ENCODE data around the gene DOCK4. TPM values are rescaled to one million over a fixed set of nuclear protein-coding genes. Genes with fewer than 3 reads are reported as not detected.

DOCK4 gene
- total and polyA plus RNA-seq, 4 donors: 40.3 to 95.0 (median 56.4) TPM

DNA sequence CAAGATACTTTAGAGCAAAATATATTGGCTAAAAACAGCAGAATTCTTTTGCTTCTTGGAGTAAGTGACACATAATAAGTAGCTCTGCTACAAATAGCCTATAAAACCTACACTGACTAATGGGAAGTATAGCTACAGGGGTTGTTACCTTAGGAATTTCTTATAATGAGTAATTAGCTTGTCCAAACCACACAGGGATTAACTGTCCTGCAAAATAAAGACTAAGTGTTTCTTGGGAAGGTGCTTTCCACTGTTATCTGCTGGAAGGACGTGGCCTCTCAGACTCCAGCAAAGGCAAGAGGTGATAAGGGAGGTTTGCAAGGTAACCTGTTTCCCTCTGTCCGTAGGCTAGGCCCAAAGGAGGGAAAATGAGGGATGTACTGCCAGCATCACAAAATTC, 302.4 kb downstream of the DOCK4 start:
- Histone ChIP-seq H3K4me1 (ENCODE audit: control insufficient read depth, insufficient read depth, low read length) (no peaks in the 10 kb centered on the region), H3K27me3 (ENCODE audit: control insufficient read depth, insufficient read depth, low read length) (no peaks in the 10 kb centered on the region), H3K36me3 (ENCODE audit: control insufficient read depth, insufficient read depth, low read length) (peaks cover 5% of the 10 kb centered on the region), H3K4me3 (ENCODE audit: low read depth, low read length) (no peak overlapping the region), H3K27ac (ENCODE audit: low read depth, low read length) (no peak overlapping the region), H3K9me3 (ENCODE audit: control insufficient read depth, insufficient read depth, low read length) (no peaks in the 10 kb centered on the region)
- WGBS (ENCODE audit: insufficient coverage): 95% methylated on average over 2 of the region's 2 CpGs
- DNase-seq (ENCODE audit: low read depth in 4 of 6, low spot score in 6 of 6): no peak

DNA sequence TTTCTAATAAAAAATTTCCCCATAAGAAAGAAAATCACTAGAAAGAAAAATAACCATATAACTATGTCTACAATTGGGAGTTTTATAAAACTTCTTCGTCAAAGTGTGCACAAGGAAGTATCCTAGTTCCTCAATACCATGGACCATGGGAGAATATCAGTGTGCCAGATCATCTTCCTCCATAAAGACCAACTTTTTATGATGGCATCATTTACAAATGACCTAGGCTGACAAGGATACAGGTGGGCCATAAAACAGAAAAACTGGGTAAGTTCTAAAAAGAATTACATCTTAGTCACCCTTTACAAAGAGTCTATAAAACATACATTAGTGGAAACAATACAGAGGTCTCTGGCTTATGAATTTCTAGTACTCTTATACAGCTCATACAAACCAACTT, 303.2 kb downstream of the DOCK4 start:
- WGBS (ENCODE audit: insufficient coverage): no CpG with 5 or more reads among the region's 1 CpG
- Histone ChIP-seq H3K36me3 (ENCODE audit: control insufficient read depth, insufficient read depth, low read length) (peaks cover 5% of the 10 kb centered on the region), H3K27ac (ENCODE audit: low read depth, low read length) (no peak overlapping the region), H3K27me3 (ENCODE audit: control insufficient read depth, insufficient read depth, low read length) (no peaks in the 10 kb centered on the region), H3K4me1 (ENCODE audit: control insufficient read depth, insufficient read depth, low read length) (no peaks in the 10 kb centered on the region), H3K4me3 (ENCODE audit: low read depth, low read length) (no peak overlapping the region), H3K9me3 (ENCODE audit: control insufficient read depth, insufficient read depth, low read length) (no peaks in the 10 kb centered on the region)
- no peak for DNase-seq (ENCODE audit: low read depth in 4 of 6, low spot score in 6 of 6)

DNA sequence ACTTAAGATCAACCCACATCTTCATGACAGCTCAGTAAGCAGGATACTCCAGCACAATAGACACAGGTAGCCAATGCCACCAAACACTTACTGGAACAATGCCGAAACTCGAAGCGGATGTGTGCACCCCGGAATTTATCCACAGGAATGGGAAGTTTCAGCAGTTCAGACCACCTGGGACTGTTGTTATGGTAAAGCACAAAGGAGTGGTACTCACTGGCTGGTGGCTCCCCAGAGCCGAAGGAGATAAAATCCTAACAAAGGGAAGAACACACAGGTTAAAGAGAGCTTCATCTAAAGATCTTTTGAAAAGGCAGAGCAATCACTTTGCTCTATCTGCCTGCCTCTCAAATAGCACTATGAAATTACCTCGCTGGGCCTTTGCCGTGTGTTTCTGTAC, 305.9 kb downstream of the DOCK4 start:
- 76% methylated on average over 2 of the region's 7 CpGs for WGBS (ENCODE audit: insufficient coverage)
- H3K27ac ChIP-seq (ENCODE audit: low read depth, low read length): no peak overlapping the region
- no peaks in the 10 kb centered on the region for H3K27me3 ChIP-seq (ENCODE audit: control insufficient read depth, insufficient read depth, low read length)
- H3K36me3 ChIP-seq (ENCODE audit: control insufficient read depth, insufficient read depth, low read length): peaks cover 2% of the 10 kb centered on the region
- no peaks in the 10 kb centered on the region for H3K4me1 ChIP-seq (ENCODE audit: control insufficient read depth, insufficient read depth, low read length)
- no peak overlapping the region for H3K4me3 ChIP-seq (ENCODE audit: low read depth, low read length)
- no peak for DNase-seq (ENCODE audit: low read depth in 4 of 6, low spot score in 6 of 6)
- no peaks in the 10 kb centered on the region for H3K9me3 ChIP-seq (ENCODE audit: control insufficient read depth, insufficient read depth, low read length)

DNA sequence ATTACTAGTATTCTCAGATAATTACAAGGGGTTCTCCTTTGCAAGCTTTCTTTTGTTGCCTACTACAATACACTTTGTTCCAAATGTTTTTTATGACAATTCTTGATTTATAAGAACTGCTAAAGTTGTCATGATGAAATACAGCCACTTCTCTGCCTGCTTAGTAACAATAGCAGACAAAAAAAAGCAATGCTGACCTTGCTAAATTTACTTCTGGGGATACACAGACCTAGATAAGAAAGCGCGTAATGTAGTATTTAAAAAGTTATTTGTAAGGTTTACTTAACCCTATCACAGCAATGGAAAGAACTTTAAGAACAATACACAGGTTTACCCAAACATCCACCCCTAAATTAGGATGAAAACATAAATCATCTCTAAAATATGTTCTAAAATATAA, 311.1 kb downstream of the DOCK4 start:
- Histone ChIP-seq H3K36me3 (ENCODE audit: control insufficient read depth, insufficient read depth, low read length) (peaks cover 4% of the 10 kb centered on the region), H3K4me3 (ENCODE audit: low read depth, low read length) (no peak overlapping the region), H3K27me3 (ENCODE audit: control insufficient read depth, insufficient read depth, low read length) (no peaks in the 10 kb centered on the region), H3K9me3 (ENCODE audit: control insufficient read depth, insufficient read depth, low read length) (no peaks in the 10 kb centered on the region), H3K27ac (ENCODE audit: low read depth, low read length) (no peak overlapping the region), H3K4me1 (ENCODE audit: control insufficient read depth, insufficient read depth, low read length) (no peaks in the 10 kb centered on the region)
- DNase-seq (ENCODE audit: low read depth in 4 of 6, low spot score in 6 of 6): no peak
- WGBS (ENCODE audit: insufficient coverage): no CpG with 5 or more reads among the region's 2 CpGs

DNA sequence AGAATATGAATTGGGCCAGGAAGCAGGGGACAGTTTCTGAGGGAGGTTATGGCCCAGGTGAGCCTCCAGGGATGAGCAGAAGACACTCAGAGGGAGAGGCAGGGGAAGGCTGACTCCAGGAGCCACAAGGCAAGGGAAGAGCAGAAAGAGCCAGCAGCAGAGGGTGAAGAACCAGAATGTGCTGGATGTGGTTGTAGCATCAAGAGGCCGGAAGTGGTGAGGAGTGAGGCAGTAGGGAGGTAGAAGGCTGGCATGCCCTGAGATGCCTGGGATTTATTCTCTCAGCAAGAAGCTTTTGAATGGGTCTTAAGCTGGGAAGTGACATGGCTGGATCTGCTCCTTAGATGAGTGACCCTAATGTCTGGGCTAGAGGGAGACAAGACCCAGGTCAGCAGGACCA, 311.7 kb downstream of the DOCK4 start:
- no peaks in the 10 kb centered on the region for H3K27me3 ChIP-seq (ENCODE audit: control insufficient read depth, insufficient read depth, low read length)
- H3K4me3 ChIP-seq (ENCODE audit: low read depth, low read length): no peak overlapping the region
- H3K9me3 ChIP-seq (ENCODE audit: control insufficient read depth, insufficient read depth, low read length): no peaks in the 10 kb centered on the region
- no peak overlapping the region for H3K27ac ChIP-seq (ENCODE audit: low read depth, low read length)
- H3K36me3 ChIP-seq (ENCODE audit: control insufficient read depth, insufficient read depth, low read length): peaks cover 4% of the 10 kb centered on the region
- no peak for DNase-seq (ENCODE audit: low read depth in 4 of 6, low spot score in 6 of 6)
- 92% methylated on average over 1 of the region's 1 CpG for WGBS (ENCODE audit: insufficient coverage)
- no peaks in the 10 kb centered on the region for H3K4me1 ChIP-seq (ENCODE audit: control insufficient read depth, insufficient read depth, low read length)

DNA sequence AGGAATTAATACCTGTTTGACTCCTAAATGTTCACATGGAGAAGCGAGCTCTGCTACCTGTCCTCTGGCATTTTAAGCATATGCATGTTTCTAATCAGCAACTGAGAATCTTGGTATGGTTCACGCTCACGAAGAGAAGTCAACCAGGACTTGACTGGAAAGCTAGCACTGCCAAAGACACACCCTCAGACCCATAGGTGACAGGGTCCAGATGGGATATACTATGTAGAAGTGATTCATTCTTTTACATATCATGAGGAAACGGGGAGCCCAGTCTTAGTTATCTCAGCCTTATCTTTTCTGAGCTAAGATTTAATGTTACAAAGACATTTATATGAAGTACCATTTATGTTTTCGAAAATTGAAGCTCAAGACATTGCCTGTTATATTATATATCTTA, 313.0 kb downstream of the DOCK4 start:
- DNase-seq (ENCODE audit: low read depth in 4 of 6, low spot score in 6 of 6): no peak
- Histone ChIP-seq H3K36me3 (ENCODE audit: control insufficient read depth, insufficient read depth, low read length) (peaks cover 4% of the 10 kb centered on the region), H3K4me3 (ENCODE audit: low read depth, low read length) (no peak overlapping the region), H3K4me1 (ENCODE audit: control insufficient read depth, insufficient read depth, low read length) (no peaks in the 10 kb centered on the region), H3K27ac (ENCODE audit: low read depth, low read length) (no peak overlapping the region), H3K27me3 (ENCODE audit: control insufficient read depth, insufficient read depth, low read length) (no peaks in the 10 kb centered on the region), H3K9me3 (ENCODE audit: control insufficient read depth, insufficient read depth, low read length) (no peaks in the 10 kb centered on the region)
- WGBS (ENCODE audit: insufficient coverage): 88% methylated on average over 1 of the region's 5 CpGs

DNA sequence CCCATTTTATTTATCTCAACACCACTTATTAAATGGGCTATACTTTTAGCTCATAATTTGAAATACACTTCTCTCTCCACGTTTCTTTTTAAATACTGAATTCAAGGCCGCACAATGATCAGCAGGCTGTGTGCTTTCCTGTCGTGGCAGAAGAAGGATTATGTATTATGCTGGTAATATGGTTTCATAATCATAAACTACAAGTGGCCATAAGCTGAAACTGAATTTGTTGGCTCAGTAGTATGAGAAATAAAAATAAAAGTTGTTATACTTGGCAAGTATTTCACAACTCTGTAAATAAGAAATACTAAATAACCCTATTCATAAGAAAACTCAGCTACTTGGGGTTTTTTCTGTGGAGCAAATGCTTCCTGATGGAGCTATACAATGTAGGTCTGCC, 313.6 kb downstream of the DOCK4 start:
- Histone ChIP-seq H3K4me3 (ENCODE audit: low read depth, low read length) (no peak overlapping the region), H3K27ac (ENCODE audit: low read depth, low read length) (no peak overlapping the region), H3K9me3 (ENCODE audit: control insufficient read depth, insufficient read depth, low read length) (no peaks in the 10 kb centered on the region), H3K4me1 (ENCODE audit: control insufficient read depth, insufficient read depth, low read length) (no peaks in the 10 kb centered on the region), H3K36me3 (ENCODE audit: control insufficient read depth, insufficient read depth, low read length) (peaks cover 4% of the 10 kb centered on the region), H3K27me3 (ENCODE audit: control insufficient read depth, insufficient read depth, low read length) (no peaks in the 10 kb centered on the region)
- WGBS (ENCODE audit: insufficient coverage): no CpG with 5 or more reads among the region's 3 CpGs
- no peak for DNase-seq (ENCODE audit: low read depth in 4 of 6, low spot score in 6 of 6)

DNA sequence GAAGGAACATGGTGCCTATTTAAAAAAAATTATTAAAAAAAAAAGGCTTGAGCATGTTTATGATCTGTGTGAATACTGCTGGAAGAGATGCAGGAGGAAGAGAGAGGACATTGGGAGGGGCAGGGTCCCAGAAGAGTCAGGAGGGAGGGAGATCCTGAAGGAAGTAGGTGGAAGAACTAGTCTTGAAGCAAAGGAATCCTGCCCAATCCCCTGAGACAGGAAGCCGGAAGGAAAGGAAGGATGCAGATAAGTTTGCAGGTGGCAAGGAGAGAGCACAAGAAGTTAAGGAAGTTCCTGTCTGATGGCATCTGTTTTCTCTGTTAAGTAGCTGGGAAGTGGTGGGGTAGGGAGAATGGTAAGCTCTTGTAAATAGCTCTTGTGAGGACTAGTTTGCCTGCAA, 318.5 kb downstream of the DOCK4 start:
- H3K9me3 ChIP-seq (ENCODE audit: control insufficient read depth, insufficient read depth, low read length): no peaks in the 10 kb centered on the region
- DNase-seq (ENCODE audit: low read depth in 4 of 6, low spot score in 6 of 6): no peak
- WGBS (ENCODE audit: insufficient coverage): 81% methylated on average over 1 of the region's 1 CpG
- H3K4me1 ChIP-seq (ENCODE audit: control insufficient read depth, insufficient read depth, low read length): no peaks in the 10 kb centered on the region
- H3K27me3 ChIP-seq (ENCODE audit: control insufficient read depth, insufficient read depth, low read length): no peaks in the 10 kb centered on the region
- no peak overlapping the region for H3K27ac ChIP-seq (ENCODE audit: low read depth, low read length)
- H3K36me3 ChIP-seq (ENCODE audit: control insufficient read depth, insufficient read depth, low read length): no peaks in the 10 kb centered on the region
- H3K4me3 ChIP-seq (ENCODE audit: low read depth, low read length): no peak overlapping the region

DNA sequence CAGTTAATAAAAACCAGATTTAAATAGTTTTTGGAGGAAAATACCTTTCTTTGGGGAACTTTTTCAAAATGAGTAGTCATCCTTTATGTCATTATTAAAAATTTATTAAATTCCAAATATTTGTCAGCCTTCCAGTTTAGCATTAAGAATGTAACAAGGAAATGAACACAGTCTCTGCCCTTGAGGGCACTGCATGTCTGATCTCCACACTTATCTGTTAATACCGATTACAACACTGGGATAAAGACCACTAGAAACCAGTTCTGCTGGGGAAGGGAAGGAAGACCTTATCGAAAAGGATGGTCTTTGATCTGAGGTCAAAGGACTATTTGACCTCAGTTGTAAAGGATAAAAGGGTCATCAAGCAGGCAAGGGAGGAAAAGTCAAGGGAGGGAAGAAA, 320.0 kb downstream of the DOCK4 start:
- Histone ChIP-seq H3K27ac (ENCODE audit: low read depth, low read length) (no peak overlapping the region), H3K27me3 (ENCODE audit: control insufficient read depth, insufficient read depth, low read length) (no peaks in the 10 kb centered on the region), H3K36me3 (ENCODE audit: control insufficient read depth, insufficient read depth, low read length) (no peaks in the 10 kb centered on the region), H3K4me1 (ENCODE audit: control insufficient read depth, insufficient read depth, low read length) (no peaks in the 10 kb centered on the region), H3K9me3 (ENCODE audit: control insufficient read depth, insufficient read depth, low read length) (no peaks in the 10 kb centered on the region), H3K4me3 (ENCODE audit: low read depth, low read length) (no peak overlapping the region)
- WGBS (ENCODE audit: insufficient coverage): 44% methylated on average over 1 of the region's 2 CpGs
- DNase-seq (ENCODE audit: low read depth in 4 of 6, low spot score in 6 of 6): no peak

DNA sequence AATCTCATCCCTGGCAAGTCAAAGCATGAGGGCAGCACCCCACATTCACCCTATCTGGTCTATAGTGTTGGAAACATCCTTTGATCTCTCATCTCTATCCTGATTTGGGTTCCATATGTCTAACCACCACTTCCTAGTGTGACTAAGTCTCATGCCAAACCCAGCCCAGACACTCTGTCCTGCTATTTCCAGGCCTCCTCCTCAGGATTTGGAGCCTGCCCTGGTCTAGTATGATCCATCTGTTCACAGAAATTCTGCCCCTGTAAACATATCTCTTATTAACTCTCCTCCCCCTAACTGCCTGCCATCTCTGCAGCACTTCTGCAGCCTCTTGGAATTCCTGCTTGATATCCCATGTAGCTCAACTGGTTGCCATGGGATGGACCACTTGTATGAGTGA, 323.0 kb downstream of the DOCK4 start:
- Histone ChIP-seq H3K9me3 (ENCODE audit: control insufficient read depth, insufficient read depth, low read length) (no peaks in the 10 kb centered on the region), H3K4me3 (ENCODE audit: low read depth, low read length) (no peak overlapping the region), H3K4me1 (ENCODE audit: control insufficient read depth, insufficient read depth, low read length) (no peaks in the 10 kb centered on the region), H3K36me3 (ENCODE audit: control insufficient read depth, insufficient read depth, low read length) (no peaks in the 10 kb centered on the region), H3K27ac (ENCODE audit: low read depth, low read length) (no peak overlapping the region), H3K27me3 (ENCODE audit: control insufficient read depth, insufficient read depth, low read length) (no peaks in the 10 kb centered on the region)
- no peak for DNase-seq (ENCODE audit: low read depth in 4 of 6, low spot score in 6 of 6)

DNA sequence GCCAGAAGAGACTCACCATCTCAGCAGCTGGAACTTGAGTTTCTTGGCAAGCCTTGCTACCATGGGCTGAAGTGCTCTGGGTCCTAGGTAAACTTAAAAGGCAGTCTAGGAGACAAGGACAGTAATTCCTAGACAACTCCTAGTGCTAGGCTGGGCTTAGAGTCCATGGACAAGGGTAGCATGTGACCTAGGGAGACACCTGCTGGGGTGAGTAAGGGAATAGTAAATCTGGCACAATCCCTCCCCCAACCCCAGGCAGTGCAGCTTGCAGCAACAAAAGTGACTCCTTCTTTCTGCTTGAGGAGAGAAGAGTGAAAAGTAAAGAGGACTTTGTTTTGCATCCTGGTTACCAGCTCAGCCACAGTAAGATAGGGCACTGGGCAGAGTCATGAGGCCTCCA, 327.4 kb downstream of the DOCK4 start:
- DNase-seq (ENCODE audit: low read depth in 4 of 6, low spot score in 6 of 6): no peak

More for the DNA sequence above, 327.4 kb downstream of the DOCK4 start:
- Histone ChIP-seq H3K27ac (ENCODE audit: low read depth, low read length) (no peak overlapping the region), H3K36me3 (ENCODE audit: control insufficient read depth, insufficient read depth, low read length) (no peaks in the 10 kb centered on the region), H3K9me3 (ENCODE audit: control insufficient read depth, insufficient read depth, low read length) (no peaks in the 10 kb centered on the region), H3K4me1 (ENCODE audit: control insufficient read depth, insufficient read depth, low read length) (no peaks in the 10 kb centered on the region), H3K4me3 (ENCODE audit: low read depth, low read length) (no peak overlapping the region), H3K27me3 (ENCODE audit: control insufficient read depth, insufficient read depth, low read length) (no peaks in the 10 kb centered on the region)
